Keratinocyte (primary cell): ENCODE measurements around the gene GTSF1L.

Experiments
- EZH2 ChIP-seq: IDR thresholded peaks from one replicate; pipeline ENCODE4 v1.6.1; 2012; ENCODE audit warnings: inconsistent platforms, mild to moderate bottlenecking, low read length, moderate library complexity
- TF ChIP-seq, protein P1 (sequence below), 3 experiments: IDR thresholded peaks in 1 of 3; conservative IDR thresholded peaks in 1 of 3; optimal IDR thresholded peaks in 1 of 3; 2 replicates in 2 of 3; 3 replicates in 1 of 3; pipeline versions ENCODE3 to v1.5.1; 2011; ENCODE audit warnings: low read length in 3 of 3, mild to moderate bottlenecking in 3 of 3, moderate library complexity in 2 of 3, control low read depth in 1 of 3, inconsistent platforms in 1 of 3; ENCODE audit not compliant: insufficient read depth in 2 of 3; ENCODE audit errors: extremely low read depth in 1 of 3

DNA sequence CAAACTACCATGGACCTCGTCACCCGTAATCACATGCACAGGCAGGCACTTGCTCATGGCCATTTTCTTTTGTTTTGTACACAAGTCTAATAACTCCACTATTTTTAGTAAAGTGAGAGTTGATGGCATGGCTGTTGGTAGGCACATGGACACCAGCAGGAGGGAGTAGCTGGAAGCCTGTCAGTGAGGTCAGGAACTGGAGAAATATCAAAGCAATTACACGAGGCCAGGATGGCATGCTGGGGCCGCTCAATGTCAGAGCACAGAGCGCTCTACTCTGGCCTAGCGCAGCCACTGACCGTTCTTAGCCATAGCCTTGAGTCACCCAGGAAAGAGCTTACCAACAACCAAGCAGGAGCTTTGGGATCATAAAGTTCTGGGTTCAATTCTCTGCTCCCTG lies 36.1 kb upstream of the GTSF1L start:
- TF ChIP-seq, protein P1, sequence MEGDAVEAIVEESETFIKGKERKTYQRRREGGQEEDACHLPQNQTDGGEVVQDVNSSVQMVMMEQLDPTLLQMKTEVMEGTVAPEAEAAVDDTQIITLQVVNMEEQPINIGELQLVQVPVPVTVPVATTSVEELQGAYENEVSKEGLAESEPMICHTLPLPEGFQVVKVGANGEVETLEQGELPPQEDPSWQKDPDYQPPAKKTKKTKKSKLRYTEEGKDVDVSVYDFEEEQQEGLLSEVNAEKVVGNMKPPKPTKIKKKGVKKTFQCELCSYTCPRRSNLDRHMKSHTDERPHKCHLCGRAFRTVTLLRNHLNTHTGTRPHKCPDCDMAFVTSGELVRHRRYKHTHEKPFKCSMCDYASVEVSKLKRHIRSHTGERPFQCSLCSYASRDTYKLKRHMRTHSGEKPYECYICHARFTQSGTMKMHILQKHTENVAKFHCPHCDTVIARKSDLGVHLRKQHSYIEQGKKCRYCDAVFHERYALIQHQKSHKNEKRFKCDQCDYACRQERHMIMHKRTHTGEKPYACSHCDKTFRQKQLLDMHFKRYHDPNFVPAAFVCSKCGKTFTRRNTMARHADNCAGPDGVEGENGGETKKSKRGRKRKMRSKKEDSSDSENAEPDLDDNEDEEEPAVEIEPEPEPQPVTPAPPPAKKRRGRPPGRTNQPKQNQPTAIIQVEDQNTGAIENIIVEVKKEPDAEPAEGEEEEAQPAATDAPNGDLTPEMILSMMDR (optimal IDR thresholded peaks at IDR 0.05 in 1 of 3, IDR thresholded peaks at IDR 0.05 in 1 of 3, conservative IDR thresholded peaks at IDR 0.05 in 1 of 3; ENCODE audit: extremely low read depth in 1 of 3, insufficient read depth in 2 of 3, low read length in 3 of 3) = no peak
- no peak for TF ChIP-seq EZH2
